ENCODE measurements around the gene PTGES. TPM values are rescaled to one million over a fixed set of nuclear protein-coding genes. Genes with fewer than 3 reads are reported as not detected.
"Not testable (repeated sequence)": the region's sequence is repeated elsewhere in the genome, so short reads cannot be mapped to it uniquely, and the experiment has no call there.

PTGES gene
- under 0.01 TPM for total RNA-seq

DNA sequence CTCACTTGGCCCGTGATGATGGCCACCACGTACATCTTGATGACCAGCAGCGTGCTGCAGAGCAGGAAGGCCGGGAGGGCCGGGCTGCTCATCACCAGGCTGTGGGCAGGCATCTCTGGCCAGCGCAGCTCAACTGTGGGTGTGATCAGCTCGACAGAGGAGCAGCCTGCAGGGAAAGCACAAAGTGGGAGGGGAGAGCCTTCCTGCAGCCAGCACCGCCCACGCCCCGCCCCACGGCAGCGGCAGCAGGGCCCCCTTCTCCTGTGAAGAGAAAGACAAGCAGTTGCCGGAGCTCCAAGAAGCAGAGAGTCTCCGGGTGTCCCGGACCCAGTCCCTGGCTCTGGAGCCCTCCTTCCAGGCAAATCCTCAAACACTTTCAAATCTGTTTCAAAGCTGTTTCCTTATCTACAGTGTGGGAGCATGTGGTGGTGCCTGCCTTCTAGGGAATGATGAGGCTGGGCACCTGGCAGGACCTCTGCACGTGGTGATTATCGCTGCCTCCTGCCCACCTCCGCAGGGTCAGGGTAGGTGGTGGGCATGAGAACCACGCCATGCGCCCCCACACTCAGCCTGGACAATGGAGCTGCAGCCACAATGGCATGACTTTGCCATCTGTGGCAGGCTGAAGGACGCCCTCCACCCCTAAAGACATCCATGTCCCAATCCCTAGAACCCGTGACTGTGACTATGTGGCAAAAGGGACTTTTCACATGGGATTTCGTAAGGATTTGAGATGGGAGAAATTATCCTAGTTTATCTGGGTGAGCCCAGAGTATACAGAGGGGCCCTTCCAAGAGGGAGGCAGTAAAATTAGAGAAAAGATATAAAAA, at the start of gene PTGES:
Gene PTGES, minus strand, starts transcription at position 143 of the 830 bp plus-strand sequence. Its CDS starts 30 bp downstream, at position 113.
- peak in 2 of 3 donors; percentile 61 to 62 for DNase-seq (ENCODE audit: low read depth in 2 of 3, low spot score in 2 of 3)

GRCh38 chr9:129801504-129801903, 48.7 kb upstream of the PTGES start:
- no peak for DNase-seq (ENCODE audit: low read depth in 2 of 3, low spot score in 2 of 3)

GRCh38 chr9:129798973-129799372, 46.1 kb upstream of the PTGES start:
- no peak for DNase-seq (ENCODE audit: low read depth in 2 of 3, low spot score in 2 of 3)

DNA sequence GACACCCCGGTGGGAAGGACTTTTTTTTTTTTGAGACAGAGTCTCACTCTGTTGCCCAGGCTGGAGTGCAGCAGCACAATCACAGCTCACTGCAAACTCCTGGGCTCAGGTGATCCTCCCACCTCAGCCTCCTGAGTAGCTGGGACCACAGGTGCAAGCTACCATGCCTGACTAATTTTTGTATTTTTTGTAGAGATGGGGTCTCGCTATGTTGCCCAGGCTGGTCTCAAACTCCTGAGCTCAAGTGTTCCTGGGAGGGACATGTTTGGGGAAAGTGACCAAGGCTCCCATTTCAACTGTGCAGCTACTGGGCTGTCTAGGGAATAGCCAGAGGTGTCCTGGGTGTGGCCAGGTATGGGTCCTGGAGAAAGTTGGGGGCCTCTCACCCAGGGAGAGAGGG, 43.2 kb upstream of the PTGES start:
- DNase-seq (ENCODE audit: low read depth in 2 of 3, low spot score in 2 of 3), result not testable (repeated sequence)

GRCh38 chr9:129794549-129794948, 41.7 kb upstream of the PTGES start:
- DNase-seq (ENCODE audit: low read depth in 2 of 3, low spot score in 2 of 3), result no peak

DNA sequence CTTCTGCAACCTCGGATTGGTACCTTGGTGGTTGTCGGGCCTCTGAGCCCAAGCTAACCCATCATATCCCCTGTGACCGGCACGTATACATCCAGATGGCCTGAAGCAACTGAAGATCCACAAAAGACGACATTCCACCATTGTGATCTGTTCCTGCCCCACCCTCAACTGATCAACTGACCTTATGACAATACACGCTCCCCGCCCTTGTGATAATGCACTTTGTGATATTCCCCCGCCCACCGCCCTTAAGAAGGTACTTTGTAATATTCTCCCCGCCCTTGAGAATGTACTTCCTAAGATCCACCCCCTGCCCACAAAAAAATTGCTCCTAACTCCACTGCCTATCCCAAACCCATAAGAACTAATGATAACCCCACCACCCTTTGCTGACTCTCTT, 33.6 kb upstream of the PTGES start:
- no peak for DNase-seq (ENCODE audit: low read depth in 2 of 3, low spot score in 2 of 3)

DNA sequence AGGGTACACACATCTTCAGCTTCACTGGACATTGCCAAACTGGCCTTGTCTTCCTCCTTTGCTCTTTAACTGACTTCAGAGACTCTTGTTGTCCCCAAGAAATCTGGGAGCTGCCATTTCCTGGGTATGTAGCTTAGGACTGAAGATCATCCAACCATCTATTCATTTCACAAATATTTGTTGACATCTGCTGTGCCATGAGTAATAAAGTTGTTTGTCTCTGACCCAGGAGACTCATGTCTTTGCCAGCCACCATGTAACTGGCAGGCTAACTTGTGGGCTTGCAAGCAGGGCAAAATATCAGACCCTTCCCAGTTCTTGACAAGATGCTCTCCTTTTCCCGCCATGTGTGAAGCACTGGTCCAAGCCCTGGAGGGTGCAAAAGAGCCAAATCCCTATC, 33.0 kb upstream of the PTGES start:
- no peak for DNase-seq (ENCODE audit: low read depth in 2 of 3, low spot score in 2 of 3)

GRCh38 chr9:129784970-129785369, 32.1 kb upstream of the PTGES start:
- DNase-seq (ENCODE audit: low read depth in 2 of 3, low spot score in 2 of 3), result not testable (repeated sequence)

DNA sequence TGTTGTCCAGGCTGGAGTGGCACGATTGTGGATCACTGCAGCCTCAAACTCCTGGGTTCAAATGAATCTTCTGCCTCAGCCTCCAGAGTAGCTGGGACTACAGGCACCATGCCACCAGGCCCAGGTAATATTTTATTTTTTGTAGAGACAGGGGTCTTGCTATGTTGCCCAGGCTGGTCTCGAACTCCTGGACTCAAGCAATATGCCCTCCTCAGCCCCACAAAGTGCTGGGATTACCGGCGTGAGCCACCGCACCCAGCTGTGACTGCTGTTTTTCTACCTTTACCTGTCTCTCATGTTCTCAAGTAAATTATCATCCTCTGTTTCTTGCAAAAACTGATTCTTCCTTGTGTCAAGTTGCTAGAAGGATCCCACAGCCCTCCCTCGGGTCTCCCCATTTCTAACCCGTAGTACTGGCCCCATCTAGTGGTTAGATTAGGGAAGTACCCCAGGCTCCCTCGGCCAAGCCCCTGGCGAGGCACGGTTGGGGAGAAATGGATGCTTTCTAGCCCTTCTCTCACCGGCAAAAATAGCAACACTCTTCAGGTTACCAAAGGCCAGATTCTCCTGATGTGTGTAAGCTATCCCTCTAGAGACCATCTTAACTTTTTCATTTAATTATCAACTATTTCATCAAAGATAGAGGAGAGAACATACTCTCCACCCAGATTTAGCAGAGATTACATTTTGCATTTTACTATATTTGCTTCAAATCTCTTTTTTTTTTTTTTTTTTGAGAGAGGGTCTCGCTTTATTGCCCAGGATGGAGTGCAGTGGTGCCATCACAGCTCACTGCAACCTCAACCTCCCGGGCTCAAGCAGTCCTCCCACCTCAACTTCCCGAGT, 30.9 kb upstream of the PTGES start:
- peak; percentile 47 to 88 (median 68) for DNase-seq (ENCODE audit: low read depth in 2 of 3, low spot score in 2 of 3)

DNA sequence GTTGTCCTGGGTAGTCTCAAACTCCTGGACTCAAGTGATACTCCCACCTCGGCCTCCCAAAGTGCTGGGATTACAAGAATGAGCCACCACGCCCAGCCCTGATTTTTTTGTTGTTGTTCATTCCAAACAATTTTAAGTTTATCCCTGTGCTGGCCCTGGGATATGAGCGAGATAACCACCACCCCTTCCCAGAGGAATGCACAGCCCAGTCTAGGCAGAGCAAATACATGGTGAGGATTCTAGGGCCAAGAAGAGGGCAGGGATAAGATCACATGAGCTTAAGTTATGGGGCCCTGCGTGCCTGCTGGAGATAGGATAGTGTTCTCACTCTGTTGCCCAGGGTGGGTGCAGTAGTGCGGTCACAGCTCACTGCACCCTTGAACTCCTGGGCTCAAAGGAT, 29.1 kb upstream of the PTGES start:
- DNase-seq (ENCODE audit: low read depth in 2 of 3, low spot score in 2 of 3), result no peak

DNA sequence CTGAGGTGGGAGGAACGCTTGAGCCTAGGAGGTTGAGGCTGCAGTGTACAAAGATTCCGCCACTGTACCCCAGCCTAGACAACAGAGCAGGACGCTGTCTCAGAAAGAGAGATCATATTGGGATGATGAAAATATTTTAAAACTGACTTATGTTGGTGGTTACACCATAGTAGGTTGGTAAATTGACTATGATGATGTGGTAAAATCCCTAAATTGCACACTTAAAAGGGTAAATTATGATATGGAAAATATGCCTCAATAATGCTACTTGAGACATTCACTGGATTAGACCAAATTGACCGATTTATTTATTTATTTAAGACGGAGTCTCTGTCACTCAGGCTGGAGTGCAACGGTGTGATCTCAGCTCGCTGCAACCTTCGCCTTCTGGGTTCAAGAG, 28.3 kb upstream of the PTGES start:
- no peak for DNase-seq (ENCODE audit: low read depth in 2 of 3, low spot score in 2 of 3)

- DNase-seq (ENCODE audit: low read depth in 2 of 3, low spot score in 2 of 3), result no peak
Measured at GRCh38 chr9:129779560-129780190, 26.8 kb upstream of the PTGES start.

- no peak for DNase-seq (ENCODE audit: low read depth in 2 of 3, low spot score in 2 of 3)
Measured at GRCh38 chr9:129778469-129778868, 25.6 kb upstream of the PTGES start.

- no peak for DNase-seq (ENCODE audit: low read depth in 2 of 3, low spot score in 2 of 3)
Measured at GRCh38 chr9:129777769-129778130, 24.9 kb upstream of the PTGES start.

DNA sequence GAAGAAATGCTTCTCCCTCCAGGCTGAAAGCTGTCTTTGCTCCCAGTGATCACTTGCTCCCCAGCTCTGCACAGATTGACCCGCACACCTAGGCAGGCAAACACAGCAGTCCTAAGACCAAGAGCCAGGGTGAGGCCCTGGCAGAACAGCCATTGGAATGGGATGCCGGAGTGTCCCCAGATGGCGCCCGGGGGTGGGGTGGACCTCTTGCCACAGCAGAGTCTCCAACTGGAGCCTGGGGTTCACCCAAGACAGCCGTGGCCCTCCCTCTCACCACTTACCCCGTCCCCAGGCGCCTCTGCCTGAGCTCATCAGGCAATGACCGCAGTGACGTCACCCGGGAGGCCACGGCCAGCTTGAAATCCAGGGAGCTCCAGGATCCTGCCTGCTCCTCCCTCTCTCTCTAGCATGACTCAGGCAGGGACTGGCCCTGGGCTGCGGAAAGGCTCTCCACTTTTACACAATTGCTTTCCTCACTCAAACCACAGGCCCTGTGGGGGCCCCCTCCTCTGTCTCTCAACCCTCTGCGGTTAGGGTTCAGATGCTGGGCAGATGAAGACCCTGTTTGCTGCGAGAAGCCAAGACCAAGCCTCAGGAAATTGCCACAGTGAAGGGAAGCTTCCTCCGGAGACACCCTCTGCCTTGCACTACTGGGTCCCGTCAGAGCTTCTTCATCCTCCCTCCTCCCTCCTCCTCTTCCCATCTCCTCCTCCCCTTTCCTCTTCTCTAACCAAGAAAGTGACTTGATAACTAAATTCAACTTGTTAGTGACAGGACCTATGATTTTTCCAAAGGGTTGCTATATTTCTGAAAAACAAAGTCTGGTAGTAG, 24.3 kb upstream of the PTGES start:
- DNase-seq (ENCODE audit: low read depth in 2 of 3, low spot score in 2 of 3), result peak in 2 of 3 donors; percentile 96

DNA sequence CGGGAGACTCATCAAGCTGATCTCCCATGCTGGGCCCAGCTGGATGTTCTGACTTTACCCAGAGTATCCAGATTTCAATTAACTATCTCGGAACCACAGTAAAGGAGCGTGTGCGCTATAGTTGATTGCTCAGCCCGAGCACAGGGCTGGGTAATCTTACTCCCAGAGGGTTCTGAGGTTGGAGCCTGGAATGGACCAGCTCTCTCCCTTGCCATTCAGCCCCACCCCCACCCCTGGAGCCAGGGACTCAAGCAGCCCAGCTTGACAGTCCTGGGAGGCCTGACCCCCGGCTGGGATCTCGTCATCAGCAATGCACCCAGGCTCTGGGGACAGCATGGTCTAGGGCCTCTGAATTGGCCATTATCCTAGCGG, 23.7 kb upstream of the PTGES start:
- DNase-seq (ENCODE audit: low read depth in 2 of 3, low spot score in 2 of 3), result no peak

DNA sequence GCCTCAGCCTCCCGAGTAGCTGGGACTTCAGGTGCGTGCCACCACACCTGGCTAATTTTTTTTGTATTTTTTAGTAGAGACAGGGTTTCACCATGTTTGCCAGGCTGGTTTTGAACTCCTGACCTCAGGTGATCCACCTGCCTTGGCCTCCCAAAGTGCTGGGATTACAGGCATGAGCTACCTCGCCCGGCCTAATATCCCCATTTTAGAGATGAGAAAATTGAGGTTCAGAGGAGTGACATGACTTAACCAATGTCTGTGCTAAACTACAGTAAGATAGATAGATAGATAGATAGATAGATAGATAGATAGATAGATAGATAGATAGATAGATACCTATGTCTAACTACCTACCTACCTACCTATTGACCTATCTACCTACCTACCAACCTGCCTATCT, 23.3 kb upstream of the PTGES start:
- DNase-seq (ENCODE audit: low read depth in 2 of 3, low spot score in 2 of 3), result not testable (repeated sequence)

- no peak for DNase-seq (ENCODE audit: low read depth in 2 of 3, low spot score in 2 of 3)
Measured at GRCh38 chr9:129775448-129775798, 22.6 kb upstream of the PTGES start.

GRCh38 chr9:129774791-129775447, 22.1 kb upstream of the PTGES start:
- DNase-seq (ENCODE audit: low read depth in 2 of 3, low spot score in 2 of 3), result no peak
